Liver (tissue), 3 donors: Measurements from ENCODE around the gene LRPPRC.

Experiments used
- RAD21 ChIP-seq, 2 donors: IDR thresholded peaks; 2 replicates each; pipeline ENCODE4 v1.6.1; 2016; ENCODE audit warnings: antibody characterized with exemption in 2 of 2, mild to moderate bottlenecking in 2 of 2
- TF ChIP-seq, protein P1 (sequence below): fragments of 150-350 bp; IDR thresholded peaks from 2 replicates; pipeline ENCODE4 v1.5.1; 2017; ENCODE audit warnings: improper control_type of control experiment, low read depth, low read length; ENCODE audit not compliant: missing input control
- donor health status: healthy.
- donor health status: healthy.

- TF ChIP-seq, protein P1, sequence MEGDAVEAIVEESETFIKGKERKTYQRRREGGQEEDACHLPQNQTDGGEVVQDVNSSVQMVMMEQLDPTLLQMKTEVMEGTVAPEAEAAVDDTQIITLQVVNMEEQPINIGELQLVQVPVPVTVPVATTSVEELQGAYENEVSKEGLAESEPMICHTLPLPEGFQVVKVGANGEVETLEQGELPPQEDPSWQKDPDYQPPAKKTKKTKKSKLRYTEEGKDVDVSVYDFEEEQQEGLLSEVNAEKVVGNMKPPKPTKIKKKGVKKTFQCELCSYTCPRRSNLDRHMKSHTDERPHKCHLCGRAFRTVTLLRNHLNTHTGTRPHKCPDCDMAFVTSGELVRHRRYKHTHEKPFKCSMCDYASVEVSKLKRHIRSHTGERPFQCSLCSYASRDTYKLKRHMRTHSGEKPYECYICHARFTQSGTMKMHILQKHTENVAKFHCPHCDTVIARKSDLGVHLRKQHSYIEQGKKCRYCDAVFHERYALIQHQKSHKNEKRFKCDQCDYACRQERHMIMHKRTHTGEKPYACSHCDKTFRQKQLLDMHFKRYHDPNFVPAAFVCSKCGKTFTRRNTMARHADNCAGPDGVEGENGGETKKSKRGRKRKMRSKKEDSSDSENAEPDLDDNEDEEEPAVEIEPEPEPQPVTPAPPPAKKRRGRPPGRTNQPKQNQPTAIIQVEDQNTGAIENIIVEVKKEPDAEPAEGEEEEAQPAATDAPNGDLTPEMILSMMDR: no peak
- no peak for TF ChIP-seq RAD21 (IDR thresholded peaks at IDR 0.05)
Measured at GRCh38 chr2:43851011-43851980, 144.5 kb downstream of the LRPPRC start.
